Breast epithelium (tissue), 4 donors: ENCODE results near the gene MSI1. TPM values are rescaled to one million over a fixed set of nuclear protein-coding genes. Genes with fewer than 3 reads are reported as not detected.

Experiments
- DNase-seq, 2 donors: peaks; one replicate each; pipeline ENCODE4 v3.0.0-alpha.2; 2019; ENCODE audit warnings: low spot score in 2 of 2
- H3K27ac ChIP-seq, 2 donors: fragments of 200-600 bp; sonication (generic) in 1 of 2; one replicate each; pipeline ENCODE4 v1.5.1; 2016 to 2019; ENCODE audit warnings: mild to moderate bottlenecking in 1 of 2
- H3K27me3 ChIP-seq, 2 donors: fragments of 200-600 bp; sonication (generic) in 1 of 2; one replicate each; pipeline versions ENCODE4 v1.5.1 to v1.6.0; 2017 to 2019; ENCODE audit warnings: control low read depth in 1 of 2, mild to moderate bottlenecking in 1 of 2
- H3K36me3 ChIP-seq: fragments of 200-600 bp; one replicate; pipeline ENCODE4 v1.5.1; 2019
- H3K4me1 ChIP-seq, 2 donors: fragments of 200-600 bp; sonication (generic); one replicate each; pipeline ENCODE4 v1.5.1; 2016 to 2019; ENCODE audit warnings: control low read depth in 1 of 2
- H3K4me3 ChIP-seq, 3 donors: fragments of 200-600 bp; sonication (generic); 1 replicate in 2 of 3; 2 replicates in 1 of 3; pipeline ENCODE4 v1.5.1; 2016 to 2019; ENCODE audit warnings: mild to moderate bottlenecking in 3 of 3, moderate library complexity in 2 of 3
- H3K9me3 ChIP-seq, 2 donors: fragments of 200-600 bp; sonication (generic) in 1 of 2; one replicate each; pipeline ENCODE4 v1.5.1; 2016 to 2019; ENCODE audit warnings: control low read depth in 1 of 2
- POLR2A ChIP-seq: fragments of 450-650 bp; IDR thresholded peaks from one replicate; pipeline ENCODE4 v1.6.1; 2016; ENCODE audit warnings: antibody characterized with exemption, mild to moderate bottlenecking, moderate library complexity
- POLR2AphosphoS5 ChIP-seq, 3 donors: sonication (generic); formaldehyde crosslinking; IDR thresholded peaks; one replicate each; pipeline ENCODE4 v1.6.1; 2017; ENCODE audit warnings: antibody characterized with exemption in 3 of 3
- intact Hi-C: fragments of 100-400 bp; cut with DNase I; formaldehyde crosslinking; loops from one replicate; pipeline ENCODE4 v1.15.1; 2023; ENCODE audit warnings: low total_unique reads
- total RNA-seq, 3 donors: library from RNA; depleted of rRNA; stranded (reverse); fragments of >200 nt; gene quantifications; one replicate each; pipeline ENCODE4 v1.1.0, GENCODE V29; 2016
- TF ChIP-seq, protein P1 (sequence below), 3 donors: fragments of 450-650 bp; IDR thresholded peaks; one replicate each; pipeline ENCODE4 v1.5.1; 2016 to 2017; ENCODE audit warnings: antibody characterized with exemption in 3 of 3, mild to moderate bottlenecking in 3 of 3, moderate library complexity in 3 of 3

Gene MSI1
- total RNA-seq, 3 donors from 2014 or later, result 0.59 to 2.0 TPM; not detected in 1

GRCh38 chr12:120331390-120331789 is 37.6 kb downstream of the MSI1 start:
- no peak overlapping the region for H3K27ac ChIP-seq
- no peaks in the 10 kb centered on the region for H3K9me3 ChIP-seq
- no peaks in the 10 kb centered on the region for H3K4me1 ChIP-seq
- no peak overlapping the region for H3K4me3 ChIP-seq
- DNase-seq, result no peak
- no peaks in the 10 kb centered on the region for H3K36me3 ChIP-seq
- H3K27me3 ChIP-seq, result no peaks in the 10 kb centered on the region
- intact Hi-C loops, result no loop called here
- TF ChIP-seq POLR2A (no peak), POLR2AphosphoS5 (IDR thresholded peaks at IDR 0.05) (no peak)
- TF ChIP-seq, protein P1, sequence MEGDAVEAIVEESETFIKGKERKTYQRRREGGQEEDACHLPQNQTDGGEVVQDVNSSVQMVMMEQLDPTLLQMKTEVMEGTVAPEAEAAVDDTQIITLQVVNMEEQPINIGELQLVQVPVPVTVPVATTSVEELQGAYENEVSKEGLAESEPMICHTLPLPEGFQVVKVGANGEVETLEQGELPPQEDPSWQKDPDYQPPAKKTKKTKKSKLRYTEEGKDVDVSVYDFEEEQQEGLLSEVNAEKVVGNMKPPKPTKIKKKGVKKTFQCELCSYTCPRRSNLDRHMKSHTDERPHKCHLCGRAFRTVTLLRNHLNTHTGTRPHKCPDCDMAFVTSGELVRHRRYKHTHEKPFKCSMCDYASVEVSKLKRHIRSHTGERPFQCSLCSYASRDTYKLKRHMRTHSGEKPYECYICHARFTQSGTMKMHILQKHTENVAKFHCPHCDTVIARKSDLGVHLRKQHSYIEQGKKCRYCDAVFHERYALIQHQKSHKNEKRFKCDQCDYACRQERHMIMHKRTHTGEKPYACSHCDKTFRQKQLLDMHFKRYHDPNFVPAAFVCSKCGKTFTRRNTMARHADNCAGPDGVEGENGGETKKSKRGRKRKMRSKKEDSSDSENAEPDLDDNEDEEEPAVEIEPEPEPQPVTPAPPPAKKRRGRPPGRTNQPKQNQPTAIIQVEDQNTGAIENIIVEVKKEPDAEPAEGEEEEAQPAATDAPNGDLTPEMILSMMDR (IDR thresholded peaks at IDR 0.05), result no peak

GRCh38 chr12:120328228-120328627 is 40.7 kb downstream of the MSI1 start:
- Histone ChIP-seq H3K4me3 (no peak overlapping the region), H3K4me1 (no peaks in the 10 kb centered on the region), H3K27me3 (no peaks in the 10 kb centered on the region), H3K27ac (no peak overlapping the region), H3K9me3 (no peaks in the 10 kb centered on the region), H3K36me3 (no peaks in the 10 kb centered on the region)
- intact Hi-C loops, result no loop called here
- TF ChIP-seq, protein P1 (IDR thresholded peaks at IDR 0.05), result no peak
- TF ChIP-seq POLR2A, result no peak
- TF ChIP-seq POLR2AphosphoS5 (IDR thresholded peaks at IDR 0.05), result no peak
- DNase-seq, result no peak

GRCh38 chr12:120327593-120327992 is 41.4 kb downstream of the MSI1 start, which contains the start of gene PLA2G1B:
TSS of gene PLA2G1B (minus strand) at chr12:120327779. CDS start at chr12:120327753, 26 bp downstream.
- intact Hi-C loops, result no loop called here
- Histone ChIP-seq H3K4me3 (no peak within 1 kb of the TSS), H3K27ac (no peak within 1 kb of the TSS), H3K36me3 (no peaks in the 10 kb centered on the region), H3K27me3 (no peaks in the 10 kb centered on the region), H3K4me1 (no peaks in the 10 kb centered on the region), H3K9me3 (no peaks in the 10 kb centered on the region)
- DNase-seq, result no peak
- TF ChIP-seq, protein P1 (IDR thresholded peaks at IDR 0.05), result no peak
- TF ChIP-seq POLR2A, result no peak
- TF ChIP-seq POLR2AphosphoS5 (IDR thresholded peaks at IDR 0.05), result no peak

- intact Hi-C loops, result no loop called here
- H3K9me3 ChIP-seq, result no peaks in the 10 kb centered on the region
- H3K4me1 ChIP-seq, result no peaks in the 10 kb centered on the region
- H3K36me3 ChIP-seq, result no peaks in the 10 kb centered on the region
- no peak overlapping the region for H3K27ac ChIP-seq
- no peak for TF ChIP-seq POLR2AphosphoS5 (IDR thresholded peaks at IDR 0.05)
- TF ChIP-seq, protein P1 (IDR thresholded peaks at IDR 0.05), result no peak
- TF ChIP-seq POLR2A, result no peak
- H3K27me3 ChIP-seq, result no peaks in the 10 kb centered on the region
- no peak for DNase-seq
- no peak overlapping the region for H3K4me3 ChIP-seq
These were observed 44.0 kb downstream of the MSI1 start for GRCh38 chr12:120324841-120325417.

GRCh38 chr12:120323772-120324171 is 45.2 kb downstream of the MSI1 start:
- H3K36me3 ChIP-seq, result no peaks in the 10 kb centered on the region
- no peaks in the 10 kb centered on the region for H3K4me1 ChIP-seq
- TF ChIP-seq, protein P1 (IDR thresholded peaks at IDR 0.05), result no peak
- TF ChIP-seq POLR2AphosphoS5 (IDR thresholded peaks at IDR 0.05) (no peak), POLR2A (no peak)
- DNase-seq, result no peak
- intact Hi-C loops, result no loop called here
- H3K27me3 ChIP-seq, result no peaks in the 10 kb centered on the region
- H3K9me3 ChIP-seq, result no peaks in the 10 kb centered on the region
- no peak overlapping the region for H3K4me3 ChIP-seq
- H3K27ac ChIP-seq, result no peak overlapping the region
